ENCODE results near the gene HDAC8. TPM values are rescaled to one million over a fixed set of nuclear protein-coding genes. Genes with fewer than 3 reads are reported as not detected.

HDAC8 gene
- total RNA-seq, 1 experiment from 2014 or later = 23.0 TPM

DNA sequence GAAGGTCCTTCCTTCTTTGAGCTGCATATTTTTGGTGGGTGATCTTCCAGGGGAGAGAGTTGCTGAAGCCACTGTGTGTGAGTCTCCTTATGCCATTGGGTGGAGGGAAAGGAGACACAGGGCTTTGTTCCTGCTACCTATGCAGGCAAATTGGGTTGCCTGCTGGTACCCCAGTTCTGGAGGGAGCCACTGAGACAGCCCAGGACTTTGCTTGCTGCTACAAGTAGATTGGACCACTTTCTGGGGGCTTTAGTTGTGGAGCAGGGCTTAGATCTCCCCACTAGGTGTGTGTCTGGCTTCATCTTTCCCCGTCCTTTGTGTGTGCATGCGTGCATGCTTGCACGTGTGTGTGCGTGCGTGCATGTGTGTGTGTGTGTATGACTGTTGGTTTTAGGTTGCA, 276.9 kb downstream of the HDAC8 start:
- in situ Hi-C loops (cut with HindIII; ENCODE audit: low pct_unique_long_range_greater_than_20kb, low sequenced_read_pairs) = no loop called here
- no peak for DNase-seq (ENCODE audit: low read depth, low spot score)

GRCh38 chrX:72294497-72294896, 278.1 kb downstream of the HDAC8 start:
- DNase-seq (ENCODE audit: low read depth, low spot score) = no peak
- in situ Hi-C loops (cut with HindIII; ENCODE audit: low pct_unique_long_range_greater_than_20kb, low sequenced_read_pairs) = no loop called here

- no peak for DNase-seq (ENCODE audit: low read depth, low spot score)
- in situ Hi-C loops (cut with HindIII; ENCODE audit: low pct_unique_long_range_greater_than_20kb, low sequenced_read_pairs) = no loop called here
These were observed 290.3 kb downstream of the HDAC8 start for GRCh38 chrX:72282302-72282701.

DNA sequence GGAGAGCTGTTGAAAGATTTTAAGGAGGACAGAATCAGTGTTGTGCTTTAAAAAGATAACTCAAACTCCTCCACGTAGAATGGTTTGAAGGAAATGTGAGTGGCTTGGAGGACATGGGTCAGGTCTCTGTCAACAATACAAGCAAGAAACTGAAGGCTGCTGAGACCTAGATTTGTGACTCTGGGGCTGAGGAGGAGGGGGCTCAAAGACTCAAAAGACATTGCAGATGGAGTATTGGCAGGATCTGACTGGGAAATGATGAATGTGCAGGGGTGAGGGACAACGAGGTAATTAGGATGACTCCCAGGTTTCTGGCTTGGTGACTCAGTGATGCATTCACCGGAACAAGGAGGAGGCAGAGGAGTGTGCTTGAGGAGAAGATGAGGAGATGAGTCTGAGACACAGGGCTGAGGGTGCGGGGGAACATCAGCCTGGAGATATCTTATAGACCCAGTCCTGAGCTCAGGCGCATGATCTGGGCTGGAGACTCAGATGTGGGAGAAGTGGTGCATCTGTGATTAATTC, 292.3 kb downstream of the HDAC8 start:
- no peak for DNase-seq (ENCODE audit: low read depth, low spot score)
- in situ Hi-C loops (cut with HindIII; ENCODE audit: low pct_unique_long_range_greater_than_20kb, low sequenced_read_pairs) = no loop called here

Small RNA genes within 50 kb of the gene (small RNA-seq; reads per million reads assigned to genes)
- 0 reads per million in 2 experiments for gene RF00019
- gene RNU2-68P = 0.58 to 4.1 reads per million in 2 experiments

Other genes starting within 250 kb of the HDAC8 start
- gene PHKA1, start 141.5 kb upstream of the HDAC8 start, total RNA-seq (2014; rRNA removed; shearing (Covaris generic)) = 4.0 and 4.1 TPM in 2 replicates
- not detected in 2 replicates for gene DMRTC1B, start 204.0 kb upstream of the HDAC8 start, total RNA-seq (2014; rRNA removed; shearing (Covaris generic))
- not detected in 2 replicates for gene FAM236B, start 209.8 kb upstream of the HDAC8 start, total RNA-seq (2014; rRNA removed; shearing (Covaris generic))
- gene FAM236D, start 235.4 kb upstream of the HDAC8 start, total RNA-seq (2014; rRNA removed; shearing (Covaris generic)) = not detected in 2 replicates